Muscle of leg (tissue), 11 donors: ENCODE results near the gene GJA8. TPM values are rescaled to one million over a fixed set of nuclear protein-coding genes. Genes with fewer than 3 reads are reported as not detected.
A peak's percentile ranks its signal among the peaks of the same experiment; 100 is the strongest.
"Not testable (repeated sequence)": the region's sequence is repeated elsewhere in the genome, so short reads cannot be mapped to it uniquely, and the experiment has no call there.

Experiments used
- DNase-seq: peaks from one replicate; pipeline ENCODE4 v3.0.0; 2013
- H3K27ac ChIP-seq: one replicate; pipeline ENCODE4 v1.5.1; 2013; ENCODE audit warnings: mild to moderate bottlenecking, low read length, control low read depth
- H3K27me3 ChIP-seq: one replicate; pipeline ENCODE4 v1.6.1; 2013; ENCODE audit warnings: low read length; ENCODE audit not compliant: control insufficient read depth, insufficient read depth
- H3K36me3 ChIP-seq: one replicate; pipeline ENCODE4 v1.6.1; 2013; ENCODE audit warnings: low read length; ENCODE audit not compliant: control insufficient read depth, insufficient read depth
- H3K4me1 ChIP-seq: one replicate; pipeline ENCODE4 v1.6.1; 2013; ENCODE audit warnings: low read length; ENCODE audit not compliant: control insufficient read depth, insufficient read depth
- H3K4me3 ChIP-seq: one replicate; pipeline ENCODE4 v1.5.1; 2013; ENCODE audit warnings: low read length, control low read depth
- H3K9me3 ChIP-seq: replicated peaks from 2 replicates; pipeline ENCODE4 v1.6.1; 2013; ENCODE audit warnings: low read depth, low read length; ENCODE audit not compliant: control insufficient read depth
- WGBS: methylation state at CpG from one replicate; pipeline ENCODE4 v1.1.5; 2013; ENCODE audit warnings: missing lambda C conversion rate; ENCODE audit not compliant: insufficient coverage; 5-methylcytosine and 5-hydroxymethylcytosine counted together
- polyA plus RNA-seq, 8 donors: library from polyadenylated mRNA; unstranded; fragments of 120-200 nt; gene quantifications; one replicate each; pipeline versions ENCODE4 v1.2.1 to v1.2.3, GENCODE V29; 2013; ENCODE audit warnings: inconsistent platforms in 1 of 8, low replicate concordance in 1 of 8; ENCODE audit not compliant: insufficient read length in 8 of 8, insufficient read depth in 1 of 8
- total RNA-seq: library from RNA; stranded (reverse); fragments of 120-200 nt; gene quantifications from one replicate; pipeline ENCODE4 v1.2.4, GENCODE V29; 2013

The GJA8 gene
- total and polyA plus RNA-seq, 9 donors = not detected

DNA sequence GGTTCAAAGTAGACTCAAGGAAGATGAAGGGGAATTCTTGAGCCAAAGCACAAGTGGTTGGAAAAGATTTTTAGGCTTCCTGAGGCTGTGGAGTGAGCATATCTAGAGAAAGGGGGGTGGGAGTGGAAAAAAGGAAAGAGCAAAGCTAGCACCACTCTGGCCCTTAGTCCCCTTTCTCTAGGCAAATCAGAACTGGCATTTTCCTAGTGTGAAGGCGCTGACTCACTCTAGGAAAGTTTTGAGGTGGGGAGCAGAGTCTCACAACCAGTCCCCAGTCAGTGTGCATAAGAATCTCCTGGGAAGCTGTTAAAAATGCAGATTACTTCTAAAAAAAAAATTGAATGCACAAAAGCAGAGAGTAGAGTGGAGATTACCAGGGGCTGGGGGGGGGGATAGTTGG lies 22.2 kb downstream of the GJA8 start:
- no peaks in the 10 kb centered on the region for H3K36me3 ChIP-seq
- WGBS = no CpG with 5 or more reads among the region's 1 CpG
- peaks cover 2% of the 10 kb centered on the region for H3K27me3 ChIP-seq
- no peak overlapping the region for H3K4me3 ChIP-seq
- H3K27ac ChIP-seq = no peak overlapping the region
- H3K9me3 ChIP-seq = no peaks in the 10 kb centered on the region
- no peak for DNase-seq
- no peaks in the 10 kb centered on the region for H3K4me1 ChIP-seq

DNA sequence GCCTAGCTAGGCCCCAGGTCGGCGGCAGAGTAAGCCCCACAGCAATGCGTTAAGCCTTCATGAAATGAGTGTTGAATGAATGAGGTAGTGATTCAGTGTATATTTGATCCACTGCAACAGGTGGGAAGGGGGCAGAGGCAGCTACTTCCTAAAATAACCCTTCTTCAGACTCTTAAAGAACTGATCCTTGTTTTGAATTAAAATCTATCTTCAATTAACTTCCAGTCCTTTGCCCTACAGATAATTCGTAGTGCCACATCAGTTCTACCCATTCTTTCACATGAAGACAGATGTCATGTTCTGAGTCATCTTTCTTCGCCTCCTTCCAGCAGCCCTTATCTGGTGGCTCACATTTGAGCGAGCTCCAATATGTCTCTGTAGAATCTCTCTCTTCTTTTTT lies 24.6 kb downstream of the GJA8 start:
- not testable (repeated sequence) for H3K4me1 ChIP-seq, H3K27me3 ChIP-seq, H3K27ac ChIP-seq, H3K4me3 ChIP-seq, H3K9me3 ChIP-seq, H3K36me3 ChIP-seq
- peak; percentile 14 for DNase-seq
- no CpG with 5 or more reads among the region's 6 CpGs for WGBS

GRCh38 chr1:147927689-147928088 lies 25.1 kb downstream of the GJA8 start:
- H3K36me3 ChIP-seq, H3K27ac ChIP-seq, H3K9me3 ChIP-seq, H3K27me3 ChIP-seq, H3K4me3 ChIP-seq, H3K4me1 ChIP-seq, DNase-seq: not testable (repeated sequence)
- no CpG with 5 or more reads among the region's 10 CpGs for WGBS

- Histone ChIP-seq H3K4me3 (peak within 1 kb of the TSS; percentile 67), H3K27ac (peak within 1 kb of the TSS; percentile 81)
- not testable (repeated sequence) for H3K27me3 ChIP-seq, H3K36me3 ChIP-seq, H3K4me1 ChIP-seq, H3K9me3 ChIP-seq
- WGBS = 0% methylated on average over 27 of the region's 72 CpGs
- peak; percentile 93 for DNase-seq
Observed at GRCh38 chr1:147928236-147929132, 25.9 kb downstream of the GJA8 start, which contains the start of gene GPR89B. TSS of gene GPR89B (plus strand) at chr1:147928420. CDS start at chr1:147928537, 117 bp downstream.

GRCh38 chr1:147931137-147931536 lies 28.5 kb downstream of the GJA8 start:
- not testable (repeated sequence) for H3K4me3 ChIP-seq, H3K27me3 ChIP-seq, H3K9me3 ChIP-seq, H3K27ac ChIP-seq, H3K4me1 ChIP-seq, DNase-seq, H3K36me3 ChIP-seq
- WGBS = no CpG with 5 or more reads among the region's 2 CpGs

DNA sequence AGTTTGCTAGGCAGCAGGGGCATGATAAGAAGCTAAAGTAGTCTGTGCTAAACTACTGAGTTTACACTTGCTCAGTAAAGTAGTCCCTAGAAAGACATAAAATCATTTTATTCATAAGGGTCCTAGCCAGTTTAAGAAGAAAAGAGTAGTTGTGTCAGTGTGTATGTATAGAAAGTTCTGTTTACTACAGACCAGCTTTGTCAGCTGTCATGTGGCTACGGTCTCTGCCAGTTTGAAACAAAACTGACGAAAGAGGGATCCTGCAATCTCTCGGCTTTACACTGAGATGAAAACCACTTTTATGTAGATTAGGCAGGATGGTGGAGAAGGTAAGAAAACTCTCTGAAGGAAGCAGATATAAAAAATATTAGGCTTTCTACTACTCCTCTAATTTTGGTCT lies 32.7 kb downstream of the GJA8 start:
- not testable (repeated sequence) for H3K4me1 ChIP-seq, DNase-seq, H3K9me3 ChIP-seq, H3K27me3 ChIP-seq, H3K27ac ChIP-seq, H3K36me3 ChIP-seq, H3K4me3 ChIP-seq
- 100% methylated on average over 1 of the region's 3 CpGs for WGBS

- not testable (repeated sequence) for H3K36me3 ChIP-seq, H3K4me3 ChIP-seq, DNase-seq, H3K27ac ChIP-seq, H3K4me1 ChIP-seq, H3K27me3 ChIP-seq, H3K9me3 ChIP-seq
- no CpG with 5 or more reads among the region's 2 CpGs for WGBS
Observed at GRCh38 chr1:147940456-147940855, 37.9 kb downstream of the GJA8 start.

DNA sequence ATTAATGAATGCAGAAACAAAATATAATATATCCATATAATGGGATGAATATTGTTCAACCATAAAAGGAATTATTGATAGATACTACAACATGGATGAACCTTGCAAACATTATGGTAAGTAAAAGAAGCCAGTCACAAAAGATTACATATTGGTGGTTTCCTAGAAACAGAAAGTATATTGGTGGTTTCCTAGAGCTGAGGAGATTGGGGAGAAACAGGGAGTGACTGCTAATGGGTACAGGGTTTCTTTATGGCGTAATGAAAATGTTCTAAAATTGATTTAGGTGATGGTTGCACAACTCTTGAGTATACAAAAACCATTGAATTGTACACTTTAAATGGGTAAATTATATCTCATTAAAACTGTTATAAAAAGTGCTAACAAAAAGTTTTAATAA lies 40.0 kb downstream of the GJA8 start:
- not testable (repeated sequence) for H3K27ac ChIP-seq, H3K36me3 ChIP-seq, H3K4me3 ChIP-seq, DNase-seq, H3K9me3 ChIP-seq, H3K4me1 ChIP-seq, H3K27me3 ChIP-seq
- no CpG with 5 or more reads among the region's 1 CpG for WGBS

DNA sequence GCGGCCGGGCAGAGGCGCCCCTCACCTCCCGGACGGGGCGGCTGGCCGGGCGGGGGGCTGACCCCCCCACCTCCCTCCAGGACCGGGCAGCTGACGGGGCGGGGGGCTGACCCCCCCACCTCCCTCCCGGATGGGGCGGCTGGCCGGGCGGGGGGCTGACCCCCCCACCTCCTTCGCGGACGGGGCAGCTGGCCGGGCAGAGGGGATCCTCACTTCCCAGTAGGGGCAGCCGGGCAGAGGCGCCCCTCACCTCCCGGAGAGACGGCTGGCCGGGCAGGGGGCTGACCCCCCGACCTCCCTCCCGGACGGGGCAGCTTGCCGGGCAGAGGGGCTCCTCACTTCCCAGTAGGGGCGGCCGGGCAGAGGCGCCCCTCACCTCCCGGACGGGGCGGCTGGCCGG lies 46.9 kb downstream of the GJA8 start:
- WGBS = 97% methylated on average over 6 of the region's 35 CpGs
- H3K27ac ChIP-seq, H3K9me3 ChIP-seq, H3K4me1 ChIP-seq, H3K27me3 ChIP-seq, DNase-seq, H3K4me3 ChIP-seq, H3K36me3 ChIP-seq: not testable (repeated sequence)
